ENCODE data around the gene DZIP1. TPM values are rescaled to one million over a fixed set of nuclear protein-coding genes. Genes with fewer than 3 reads are reported as not detected.

The DZIP1 gene
- total and polyA plus RNA-seq, 2 of the 13 experiments (the other 11 are each of a cell fraction or from before 2014, with no cell fraction given), result 11.0 to 36.7 TPM

DNA sequence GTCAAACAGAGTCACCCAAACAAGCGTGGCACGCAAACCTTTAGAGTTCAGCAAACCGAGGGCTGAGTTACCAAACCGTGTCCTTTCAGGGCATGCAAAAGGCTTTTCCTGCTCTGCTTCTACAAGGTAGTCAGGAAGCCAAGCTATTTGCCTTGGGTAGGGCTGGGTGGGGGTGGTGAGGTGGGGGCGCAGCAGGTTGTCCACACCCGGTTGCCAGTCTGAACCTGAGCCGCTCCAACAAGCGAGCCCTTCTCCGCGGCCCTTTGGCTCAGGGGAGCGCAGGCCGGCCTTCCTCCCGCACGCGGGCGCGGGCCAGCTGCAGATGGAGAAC is 92.3 kb downstream of the DZIP1 start:
- Histone ChIP-seq H4K20me1 (ENCODE audit: insufficient read depth, low read length) (no peaks in the 10 kb centered on the region), H3K4me1 (ENCODE audit: insufficient read depth, low read length) (peaks cover 10% of the 10 kb centered on the region; the same call in 1 of the 2 replicates), H3K36me3 (replicated peaks in 1 of 2; ENCODE audit: control insufficient read depth in 1 of 2, insufficient read depth in 2 of 2, low read length in 2 of 2) (no peaks in the 10 kb centered on the region), H3K27ac (ENCODE audit: extremely low read length, insufficient read depth, low read length) (no peak overlapping the region), H3K4me3 (replicated peaks in 1 of 3; ENCODE audit: insufficient read depth in 1 of 3, low read depth in 2 of 3, low read length in 3 of 3) (no peak overlapping the region), H3K9ac (ENCODE audit: insufficient read depth, low read depth, low read length) (no peak overlapping the region), H2AFZ (ENCODE audit: low read length) (no peak overlapping the region), H3K9me3 (ENCODE audit: low read length) (no peaks in the 10 kb centered on the region), H3K79me2 (ENCODE audit: insufficient read depth, low read length) (no peaks in the 10 kb centered on the region), H3K27me3 (ENCODE audit: control insufficient read depth in 1 of 2, insufficient read depth in 2 of 2, low read length in 2 of 2) (peaks cover 2 to 34% of the 10 kb centered on the region in 2 experiments; a peak in 4 of 5 replicates), H3K4me2 (ENCODE audit: low read depth, low read length) (no peak overlapping the region)
- TF ChIP-seq ZNF598 (CRISPR knock-in tag; IDR thresholded peaks at IDR 0.05; ENCODE audit: borderline replicate concordance) (no peak), ZNF83 (CRISPR knock-in tag; IDR thresholded peaks at IDR 0.05; ENCODE audit: borderline replicate concordance) (no peak), ZFP62 (CRISPR knock-in tag; IDR thresholded peaks at IDR 0.05) (no peak), ZFAT (CRISPR knock-in tag; conservative IDR thresholded peaks at IDR 0.05) (no peak), ZBTB7A (CRISPR knock-in tag; IDR thresholded peaks at IDR 0.05) (no peak), POLR2A (IDR thresholded peaks at IDR 0.05; ENCODE audit: insufficient read depth in 1 of 2, low read depth in 2 of 2, low read length in 2 of 2) (no peak), ZNF432 (CRISPR knock-in tag; IDR thresholded peaks at IDR 0.05; ENCODE audit: borderline replicate concordance) (no peak), ZNF850 (CRISPR knock-in tag; conservative IDR thresholded peaks at IDR 0.05) (no peak), GATA4 (IDR thresholded peaks at IDR 0.05; ENCODE audit: borderline replicate concordance, low read depth) (no peak), SMC3 (IDR thresholded peaks at IDR 0.05; ENCODE audit: low read length) (no peak), ZNF652 (CRISPR knock-in tag; IDR thresholded peaks at IDR 0.05; ENCODE audit: borderline replicate concordance, low read depth) (no peak), NR2F1 (CRISPR knock-in tag; IDR thresholded peaks at IDR 0.05) (no peak), CBX1 (IDR thresholded peaks at IDR 0.05; ENCODE audit: low read depth) (no peak)
- TF ChIP-seq, protein P1, sequence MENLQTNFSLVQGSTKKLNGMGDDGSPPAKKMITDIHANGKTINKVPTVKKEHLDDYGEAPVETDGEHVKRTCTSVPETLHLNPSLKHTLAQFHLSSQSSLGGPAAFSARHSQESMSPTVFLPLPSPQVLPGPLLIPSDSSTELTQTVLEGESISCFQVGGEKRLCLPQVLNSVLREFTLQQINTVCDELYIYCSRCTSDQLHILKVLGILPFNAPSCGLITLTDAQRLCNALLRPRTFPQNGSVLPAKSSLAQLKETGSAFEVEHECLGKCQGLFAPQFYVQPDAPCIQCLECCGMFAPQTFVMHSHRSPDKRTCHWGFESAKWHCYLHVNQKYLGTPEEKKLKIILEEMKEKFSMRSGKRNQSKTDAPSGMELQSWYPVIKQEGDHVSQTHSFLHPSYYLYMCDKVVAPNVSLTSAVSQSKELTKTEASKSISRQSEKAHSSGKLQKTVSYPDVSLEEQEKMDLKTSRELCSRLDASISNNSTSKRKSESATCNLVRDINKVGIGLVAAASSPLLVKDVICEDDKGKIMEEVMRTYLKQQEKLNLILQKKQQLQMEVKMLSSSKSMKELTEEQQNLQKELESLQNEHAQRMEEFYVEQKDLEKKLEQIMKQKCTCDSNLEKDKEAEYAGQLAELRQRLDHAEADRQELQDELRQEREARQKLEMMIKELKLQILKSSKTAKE (CRISPR knock-in tag; IDR thresholded peaks at IDR 0.05; ENCODE audit: borderline replicate concordance), result no peak
- TF ChIP-seq, protein P2, sequence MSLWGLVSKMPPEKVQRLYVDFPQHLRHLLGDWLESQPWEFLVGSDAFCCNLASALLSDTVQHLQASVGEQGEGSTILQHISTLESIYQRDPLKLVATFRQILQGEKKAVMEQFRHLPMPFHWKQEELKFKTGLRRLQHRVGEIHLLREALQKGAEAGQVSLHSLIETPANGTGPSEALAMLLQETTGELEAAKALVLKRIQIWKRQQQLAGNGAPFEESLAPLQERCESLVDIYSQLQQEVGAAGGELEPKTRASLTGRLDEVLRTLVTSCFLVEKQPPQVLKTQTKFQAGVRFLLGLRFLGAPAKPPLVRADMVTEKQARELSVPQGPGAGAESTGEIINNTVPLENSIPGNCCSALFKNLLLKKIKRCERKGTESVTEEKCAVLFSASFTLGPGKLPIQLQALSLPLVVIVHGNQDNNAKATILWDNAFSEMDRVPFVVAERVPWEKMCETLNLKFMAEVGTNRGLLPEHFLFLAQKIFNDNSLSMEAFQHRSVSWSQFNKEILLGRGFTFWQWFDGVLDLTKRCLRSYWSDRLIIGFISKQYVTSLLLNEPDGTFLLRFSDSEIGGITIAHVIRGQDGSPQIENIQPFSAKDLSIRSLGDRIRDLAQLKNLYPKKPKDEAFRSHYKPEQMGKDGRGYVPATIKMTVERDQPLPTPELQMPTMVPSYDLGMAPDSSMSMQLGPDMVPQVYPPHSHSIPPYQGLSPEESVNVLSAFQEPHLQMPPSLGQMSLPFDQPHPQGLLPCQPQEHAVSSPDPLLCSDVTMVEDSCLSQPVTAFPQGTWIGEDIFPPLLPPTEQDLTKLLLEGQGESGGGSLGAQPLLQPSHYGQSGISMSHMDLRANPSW (CRISPR knock-in tag; IDR thresholded peaks at IDR 0.05; ENCODE audit: borderline replicate concordance), result no peak
- TF ChIP-seq, protein P3, sequence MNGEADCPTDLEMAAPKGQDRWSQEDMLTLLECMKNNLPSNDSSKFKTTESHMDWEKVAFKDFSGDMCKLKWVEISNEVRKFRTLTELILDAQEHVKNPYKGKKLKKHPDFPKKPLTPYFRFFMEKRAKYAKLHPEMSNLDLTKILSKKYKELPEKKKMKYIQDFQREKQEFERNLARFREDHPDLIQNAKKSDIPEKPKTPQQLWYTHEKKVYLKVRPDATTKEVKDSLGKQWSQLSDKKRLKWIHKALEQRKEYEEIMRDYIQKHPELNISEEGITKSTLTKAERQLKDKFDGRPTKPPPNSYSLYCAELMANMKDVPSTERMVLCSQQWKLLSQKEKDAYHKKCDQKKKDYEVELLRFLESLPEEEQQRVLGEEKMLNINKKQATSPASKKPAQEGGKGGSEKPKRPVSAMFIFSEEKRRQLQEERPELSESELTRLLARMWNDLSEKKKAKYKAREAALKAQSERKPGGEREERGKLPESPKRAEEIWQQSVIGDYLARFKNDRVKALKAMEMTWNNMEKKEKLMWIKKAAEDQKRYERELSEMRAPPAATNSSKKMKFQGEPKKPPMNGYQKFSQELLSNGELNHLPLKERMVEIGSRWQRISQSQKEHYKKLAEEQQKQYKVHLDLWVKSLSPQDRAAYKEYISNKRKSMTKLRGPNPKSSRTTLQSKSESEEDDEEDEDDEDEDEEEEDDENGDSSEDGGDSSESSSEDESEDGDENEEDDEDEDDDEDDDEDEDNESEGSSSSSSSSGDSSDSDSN (CRISPR knock-in tag; IDR thresholded peaks at IDR 0.05), result no peak
- TF ChIP-seq, protein P4, sequence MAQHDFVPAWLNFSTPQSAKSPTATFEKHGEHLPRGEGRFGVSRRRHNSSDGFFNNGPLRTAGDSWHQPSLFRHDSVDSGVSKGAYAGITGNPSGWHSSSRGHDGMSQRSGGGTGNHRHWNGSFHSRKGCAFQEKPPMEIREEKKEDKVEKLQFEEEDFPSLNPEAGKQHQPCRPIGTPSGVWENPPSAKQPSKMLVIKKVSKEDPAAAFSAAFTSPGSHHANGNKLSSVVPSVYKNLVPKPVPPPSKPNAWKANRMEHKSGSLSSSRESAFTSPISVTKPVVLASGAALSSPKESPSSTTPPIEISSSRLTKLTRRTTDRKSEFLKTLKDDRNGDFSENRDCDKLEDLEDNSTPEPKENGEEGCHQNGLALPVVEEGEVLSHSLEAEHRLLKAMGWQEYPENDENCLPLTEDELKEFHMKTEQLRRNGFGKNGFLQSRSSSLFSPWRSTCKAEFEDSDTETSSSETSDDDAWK (CRISPR knock-in tag; IDR thresholded peaks at IDR 0.05), result no peak
- ChIA-PET POLR2A (no interaction called here), CTCF (ENCODE audit: low intra/inter-chr PET ratio, low total read pairs) (no interaction called here)
- intact Hi-C loops (cut with micrococcal nuclease; ENCODE audit: unreplicated experiment), result no loop called here
- no peak for DNase-seq (ENCODE audit: low spot score)
- no peak for FAIRE-seq
- in situ Hi-C loops (cut with HindIII; ENCODE audit: extremely low pct_ligation_motif_present, low pct_unique_long_range_greater_than_20kb), result no loop called here
- ATAC-seq, result no peak
- no TSS peak for BruUV-seq (replicated peaks)
- 100% methylated on average over 1 of the region's 17 CpGs for WGBS (ENCODE audit: low lambda C conversion rate)

Measured in HepG2 (cell line).